IPS DF 6.9 (cell line): ENCODE data around the gene PFKFB4.
"Not testable (repeated sequence)": the region's sequence is repeated elsewhere in the genome, so short reads cannot be mapped to it uniquely, and the experiment has no call there.

Experiments used
- DNase-seq: peaks from one replicate; pipeline ENCODE4 v3.0.0-alpha.2; 2013; ENCODE audit warnings: low read depth, low spot score
- H3K27ac ChIP-seq: one replicate; pipeline ENCODE4 v1.5.1; 2013; ENCODE audit warnings: low read length, control low read depth
- H3K27me3 ChIP-seq: 2 replicates; pipeline ENCODE4 v1.6.1; 2013; ENCODE audit warnings: mild to moderate bottlenecking, low read length; ENCODE audit not compliant: control insufficient read depth, insufficient read depth
- H3K36me3 ChIP-seq: 2 replicates; pipeline ENCODE4 v1.6.1; 2013; ENCODE audit warnings: low read length; ENCODE audit not compliant: control insufficient read depth, insufficient read depth
- H3K4me1 ChIP-seq: 2 replicates; pipeline ENCODE4 v1.6.1; 2013; ENCODE audit warnings: low read length; ENCODE audit not compliant: control insufficient read depth, insufficient read depth
- H3K4me3 ChIP-seq: 2 replicates; pipeline ENCODE4 v1.5.1; 2013; ENCODE audit warnings: mild to moderate bottlenecking, low read length
- H3K9me3 ChIP-seq: 2 replicates; pipeline ENCODE4 v1.6.1; 2013; ENCODE audit warnings: low read length, inconsistent platforms; ENCODE audit not compliant: control insufficient read depth, insufficient read depth
- WGBS: extraction: QIAGEN DNeasy Blood & Tissue Kit; methylation state at CpG from one replicate; pipeline ENCODE4 v1.1.7; 2013; ENCODE audit warnings: mixed read lengths, missing lambda C conversion rate; ENCODE audit not compliant: insufficient read length, insufficient coverage; 5-methylcytosine and 5-hydroxymethylcytosine counted together

PFKFB4 gene

DNA sequence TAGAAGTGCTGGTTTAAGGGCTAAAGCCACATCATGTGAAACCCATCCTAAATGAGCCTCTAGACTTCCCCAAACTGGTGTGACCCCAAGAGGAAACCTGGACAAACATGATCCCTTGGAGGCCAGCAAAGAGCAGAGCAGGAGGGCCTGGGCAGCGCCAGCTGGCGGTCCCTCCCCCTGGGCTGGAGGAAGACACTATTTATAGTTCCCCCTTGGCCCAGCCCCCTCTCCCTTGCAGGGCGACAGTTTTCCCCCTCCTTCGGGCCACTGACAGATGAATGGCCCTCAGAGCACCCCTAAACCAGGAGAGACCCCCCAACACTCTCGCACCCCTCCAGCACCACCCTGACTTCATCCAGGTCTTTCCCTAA, 4.0 kb upstream of the PFKFB4 start:
- WGBS, result no CpG with 5 or more reads among the region's 5 CpGs
- Histone ChIP-seq H3K9me3 (no peaks in the 10 kb centered on the region), H3K4me1 (peaks cover 12% of the 10 kb centered on the region), H3K27me3 (no peaks in the 10 kb centered on the region), H3K27ac (no peak overlapping the region), H3K4me3 (no peak overlapping the region), H3K36me3 (no peaks in the 10 kb centered on the region)
- DNase-seq, result no peak

DNA sequence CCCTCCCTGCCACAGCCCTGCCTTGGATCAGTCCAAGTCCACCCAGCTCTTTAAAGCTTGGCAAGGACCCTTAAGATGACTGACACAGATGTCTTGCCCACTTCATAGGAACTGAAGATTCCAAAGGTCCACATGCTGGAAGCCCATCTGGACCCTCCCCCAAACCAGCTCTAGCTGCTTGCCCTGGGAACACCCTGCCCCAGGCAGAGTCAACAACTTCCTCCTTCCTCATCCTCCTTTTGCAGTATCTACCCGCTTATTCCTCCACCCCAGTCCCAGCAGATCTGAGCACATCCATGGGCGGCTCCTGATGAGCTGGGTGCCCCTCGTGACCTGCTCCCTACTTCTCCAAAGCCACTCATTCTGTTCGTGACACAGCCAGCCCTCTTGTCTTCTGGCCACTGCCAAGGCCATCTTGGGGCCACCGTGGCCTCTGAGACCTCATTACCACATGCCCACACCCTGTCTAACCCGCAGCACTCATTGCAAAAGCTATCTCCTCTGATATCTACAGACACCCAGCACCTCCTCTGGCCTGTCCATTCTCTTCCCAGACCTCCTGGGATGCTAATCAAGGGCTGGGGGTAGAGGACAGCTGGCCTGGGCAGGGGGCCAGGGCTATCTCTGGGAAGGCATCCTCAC, 2.0 kb upstream of the PFKFB4 start:
- DNase-seq, result no peak
- H3K4me1 ChIP-seq, result peaks cover 11% of the 10 kb centered on the region

GRCh38 chr3:48555949-48556795, 431 bp downstream of the PFKFB4 start:
- H3K27me3 ChIP-seq, result no peaks in the 10 kb centered on the region
- no CpG with 5 or more reads among the region's 29 CpGs for WGBS
- peaks cover 6% of the 10 kb centered on the region for H3K4me1 ChIP-seq
- no peak for DNase-seq
- peak overlapping the region; percentile 80 for H3K4me3 ChIP-seq
- no peaks in the 10 kb centered on the region for H3K36me3 ChIP-seq
- H3K27ac ChIP-seq, result no peak overlapping the region
- no peaks in the 10 kb centered on the region for H3K9me3 ChIP-seq

More for the DNA sequence above, 2.0 kb upstream of the PFKFB4 start:
- no peak overlapping the region for H3K27ac ChIP-seq
- H3K27me3 ChIP-seq, result no peaks in the 10 kb centered on the region
- no peaks in the 10 kb centered on the region for H3K9me3 ChIP-seq
- no CpG with 5 or more reads among the region's 6 CpGs for WGBS
- no peaks in the 10 kb centered on the region for H3K36me3 ChIP-seq
- H3K4me3 ChIP-seq, result no peak overlapping the region

GRCh38 chr3:48555231-48555948, 1.2 kb downstream of the PFKFB4 start:
- Histone ChIP-seq H3K9me3 (no peaks in the 10 kb centered on the region), H3K27ac (no peak overlapping the region), H3K4me1 (peaks cover 4% of the 10 kb centered on the region)

DNA sequence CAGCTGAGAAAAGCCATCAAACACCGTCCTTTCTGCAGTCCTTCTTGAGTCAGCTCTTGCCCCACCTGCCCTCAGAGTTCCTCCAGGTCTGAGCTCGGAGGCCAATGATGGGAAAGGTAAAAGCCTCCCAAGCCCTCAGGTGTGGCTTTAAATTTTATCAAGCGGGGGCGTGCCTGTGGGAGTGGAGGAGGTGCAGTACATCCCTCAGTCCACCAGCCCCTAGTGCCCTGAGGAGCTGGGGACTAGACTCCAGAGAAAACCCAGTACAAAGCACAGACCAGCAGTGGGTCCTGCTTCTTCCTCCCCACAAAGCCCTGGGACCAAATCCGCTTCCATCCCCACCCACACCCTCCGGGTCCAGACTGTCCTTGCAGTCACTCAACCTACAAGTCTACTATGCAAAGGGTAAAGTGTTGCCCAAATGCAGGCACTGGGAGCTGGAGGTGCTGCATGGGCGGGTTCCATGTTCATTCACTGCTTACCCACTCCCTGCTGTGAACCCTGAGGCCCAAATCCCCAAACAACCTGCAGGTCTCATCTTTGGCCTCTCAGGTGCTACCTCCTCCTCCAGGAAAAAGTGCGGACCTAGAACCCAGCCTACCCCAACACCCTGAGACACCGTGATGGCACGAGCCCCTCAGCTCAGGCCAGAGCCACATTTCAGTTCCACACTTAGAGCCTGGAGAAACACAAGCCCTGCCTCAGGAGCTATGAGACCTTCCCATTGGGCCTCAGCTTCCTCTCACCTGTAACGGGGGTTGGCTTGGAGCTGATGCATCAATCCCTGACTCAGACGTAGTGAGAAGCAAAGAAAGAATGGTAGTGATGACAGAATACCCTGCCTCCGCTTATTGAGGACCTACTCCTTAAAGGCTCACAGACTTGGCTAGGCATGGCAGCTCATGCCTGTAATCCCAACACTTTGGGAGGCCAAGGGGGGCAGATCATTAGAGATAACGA, 2.4 kb downstream of the PFKFB4 start:
- Histone ChIP-seq H3K27me3 (no peaks in the 10 kb centered on the region), H3K4me1 (no peaks in the 10 kb centered on the region; the same call in 1 of the 2 replicates), H3K9me3 (no peaks in the 10 kb centered on the region), H3K27ac (no peak overlapping the region), H3K4me3 (no peak overlapping the region), H3K36me3 (no peaks in the 10 kb centered on the region)
- no peak for DNase-seq
- no CpG with 5 or more reads among the region's 14 CpGs for WGBS

More at GRCh38 chr3:48555231-48555948, 1.2 kb downstream of the PFKFB4 start:
- no CpG with 5 or more reads among the region's 10 CpGs for WGBS
- no peak for DNase-seq
- H3K27me3 ChIP-seq, result no peaks in the 10 kb centered on the region
- H3K4me3 ChIP-seq, result no peak overlapping the region
- H3K36me3 ChIP-seq, result no peaks in the 10 kb centered on the region

- H3K27ac ChIP-seq, result no peak overlapping the region
- H3K4me1 ChIP-seq, result no peaks in the 10 kb centered on the region; the same call in 1 of the 2 replicates
- H3K36me3 ChIP-seq, result no peaks in the 10 kb centered on the region
- H3K27me3 ChIP-seq, result no peaks in the 10 kb centered on the region
- WGBS, result no CpG with 5 or more reads among the region's 5 CpGs
- H3K4me3 ChIP-seq, result no peak overlapping the region
- no peak for DNase-seq
- H3K9me3 ChIP-seq, result no peaks in the 10 kb centered on the region
These were observed 3.2 kb downstream of the PFKFB4 start for GRCh38 chr3:48553361-48553760.

DNA sequence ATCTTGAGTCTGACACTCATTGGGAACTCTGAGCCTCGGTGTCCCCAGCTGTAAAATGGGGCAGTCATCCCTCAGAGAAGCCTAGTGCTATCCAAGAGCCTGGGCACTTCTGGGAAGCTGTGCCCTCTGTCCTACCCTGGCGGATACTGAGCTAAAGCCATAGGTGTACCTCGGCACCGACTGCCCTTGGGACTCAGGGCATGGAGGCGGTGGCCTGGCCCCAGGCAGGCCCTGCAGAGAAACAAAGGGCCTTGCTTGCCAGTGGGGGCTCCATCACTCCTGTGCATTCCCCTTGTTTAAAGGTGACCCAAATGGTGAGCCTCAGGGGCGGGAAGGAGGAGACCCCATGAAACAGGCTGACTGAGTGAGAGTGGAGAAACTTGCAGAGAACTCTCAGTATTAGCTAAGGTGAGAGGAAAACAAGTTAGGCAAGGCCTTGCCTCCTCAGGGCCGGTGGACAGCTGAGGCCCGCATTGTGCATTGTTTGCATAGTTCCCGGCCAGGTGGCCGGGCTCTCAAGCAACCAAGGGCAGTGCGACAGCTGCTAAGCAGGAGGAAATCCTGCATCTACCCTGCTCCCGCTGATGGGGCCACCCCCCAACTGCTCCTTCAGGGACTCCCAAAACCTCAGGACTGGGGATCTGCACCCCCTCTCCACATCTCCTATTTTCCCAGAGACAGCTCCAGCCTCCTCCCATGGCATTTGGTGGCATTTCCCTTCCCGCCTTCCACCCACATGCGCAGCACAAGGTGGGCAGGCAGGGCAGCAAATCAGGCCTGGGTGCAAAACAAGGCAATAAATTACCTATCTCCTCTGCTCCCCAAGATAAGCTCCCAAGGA, 4.3 kb downstream of the PFKFB4 start:
- no peaks in the 10 kb centered on the region for H3K4me1 ChIP-seq
- no peak overlapping the region for H3K4me3 ChIP-seq
- DNase-seq, result no peak
- H3K27me3 ChIP-seq, result no peaks in the 10 kb centered on the region
- no CpG with 5 or more reads among the region's 14 CpGs for WGBS
- H3K9me3 ChIP-seq, result no peaks in the 10 kb centered on the region
- H3K36me3 ChIP-seq, result 0 out of 2 replicates have a peak, but pooled peaks cover 3% of the 10 kb centered on the region
- no peak overlapping the region for H3K27ac ChIP-seq

- DNase-seq, H3K4me1 ChIP-seq, H3K27ac ChIP-seq, H3K27me3 ChIP-seq, H3K4me3 ChIP-seq, H3K36me3 ChIP-seq, H3K9me3 ChIP-seq: not testable (repeated sequence)
- WGBS, result no CpG with 5 or more reads among the region's 7 CpGs
These were observed 5.0 kb downstream of the PFKFB4 start for GRCh38 chr3:48551651-48552050.
